GM18517 (cell line): ENCODE results near the gene TRIM72.
"Not testable (repeated sequence)": the region's sequence is repeated elsewhere in the genome, so short reads cannot be mapped to it uniquely, and the experiment has no call there.

ENCODE experiments used
- ATAC-seq: cut with Tn5 transposase; IDR thresholded peaks from one replicate; pipeline ENCODE4 v1.9.1; 2021; ENCODE audit warnings: mild to moderate bottlenecking, moderate library complexity; ENCODE audit not compliant: unreplicated experiment

The TRIM72 gene

DNA sequence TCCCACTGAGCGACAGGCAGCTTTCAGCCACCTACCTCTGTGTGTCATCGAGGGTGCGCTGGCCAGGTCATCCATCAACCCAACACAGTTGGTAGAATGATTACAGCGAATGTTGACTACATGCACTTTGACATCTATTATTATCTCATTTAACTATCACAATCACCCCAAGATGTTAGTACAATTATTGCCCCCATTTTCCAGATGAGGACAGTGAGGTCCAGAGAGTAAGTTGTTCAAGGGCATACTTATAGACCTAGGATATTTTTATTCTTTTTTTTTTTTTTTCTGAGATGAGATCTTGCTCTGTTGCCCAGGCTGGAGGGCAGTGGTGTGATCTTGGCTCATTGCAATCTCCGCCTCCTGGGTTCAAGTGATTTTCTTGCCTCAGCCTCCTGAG, 37.5 kb downstream of the TRIM72 start:
- ATAC-seq: no peak

DNA sequence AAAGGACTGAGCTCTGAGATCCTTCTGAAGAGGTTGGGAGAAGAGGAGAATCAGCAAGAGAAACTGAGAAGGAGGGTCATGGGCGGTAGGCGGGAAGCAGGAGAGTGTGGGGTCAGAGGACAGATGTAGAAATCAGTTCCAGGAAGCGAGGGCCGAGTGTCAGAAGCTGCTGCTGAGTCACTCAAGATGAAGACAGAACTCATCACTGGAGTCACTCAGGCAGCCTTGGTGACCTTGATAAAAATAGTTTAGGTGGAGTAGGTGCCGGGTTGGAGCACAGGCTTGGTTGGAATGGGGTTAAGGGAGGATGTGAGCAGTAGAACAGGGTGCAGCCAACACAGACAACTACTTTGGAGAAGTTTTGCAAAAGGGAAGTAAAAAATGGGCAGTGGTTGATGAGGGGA, 39.7 kb downstream of the TRIM72 start:
- ATAC-seq: no peak

DNA sequence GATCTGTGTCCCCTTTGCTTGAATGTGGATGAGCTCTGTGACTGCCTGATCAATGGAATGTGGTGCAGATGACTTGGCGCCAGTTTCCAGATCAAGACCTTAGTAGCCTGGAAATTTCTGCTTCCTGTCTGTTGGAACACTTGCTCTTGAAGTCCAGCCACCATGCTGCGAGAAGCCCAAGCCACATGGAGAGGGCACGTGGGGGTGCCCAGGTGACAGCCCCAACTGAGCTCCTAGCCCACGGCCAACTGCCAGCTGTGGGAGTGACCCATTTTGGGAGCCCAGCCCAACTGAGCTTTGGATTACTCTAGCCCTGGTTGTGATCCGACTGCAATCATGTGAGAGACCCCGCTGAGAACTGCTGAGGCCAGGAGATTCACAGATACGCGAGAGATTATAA, 42.5 kb downstream of the TRIM72 start:
- ATAC-seq: no peak

DNA sequence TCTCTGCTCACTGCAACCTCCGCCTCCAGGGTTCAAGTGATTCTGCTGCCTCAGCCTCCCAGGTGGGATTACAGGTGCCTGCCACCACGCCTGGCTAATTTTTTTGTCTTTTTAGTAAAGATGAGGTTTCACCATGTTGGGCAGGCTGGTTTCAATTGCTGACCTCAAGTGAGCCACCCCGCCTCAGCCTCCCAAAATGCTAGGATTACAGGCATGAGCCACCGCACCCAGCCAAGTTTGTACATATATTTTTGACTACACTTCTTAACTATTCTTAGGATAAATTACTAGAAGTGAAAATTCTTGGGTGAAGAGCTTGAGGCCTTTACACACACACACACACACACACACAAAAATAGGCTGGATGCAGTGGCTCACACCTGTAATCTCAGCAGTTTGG, 44.4 kb downstream of the TRIM72 start:
- no peak for ATAC-seq

DNA sequence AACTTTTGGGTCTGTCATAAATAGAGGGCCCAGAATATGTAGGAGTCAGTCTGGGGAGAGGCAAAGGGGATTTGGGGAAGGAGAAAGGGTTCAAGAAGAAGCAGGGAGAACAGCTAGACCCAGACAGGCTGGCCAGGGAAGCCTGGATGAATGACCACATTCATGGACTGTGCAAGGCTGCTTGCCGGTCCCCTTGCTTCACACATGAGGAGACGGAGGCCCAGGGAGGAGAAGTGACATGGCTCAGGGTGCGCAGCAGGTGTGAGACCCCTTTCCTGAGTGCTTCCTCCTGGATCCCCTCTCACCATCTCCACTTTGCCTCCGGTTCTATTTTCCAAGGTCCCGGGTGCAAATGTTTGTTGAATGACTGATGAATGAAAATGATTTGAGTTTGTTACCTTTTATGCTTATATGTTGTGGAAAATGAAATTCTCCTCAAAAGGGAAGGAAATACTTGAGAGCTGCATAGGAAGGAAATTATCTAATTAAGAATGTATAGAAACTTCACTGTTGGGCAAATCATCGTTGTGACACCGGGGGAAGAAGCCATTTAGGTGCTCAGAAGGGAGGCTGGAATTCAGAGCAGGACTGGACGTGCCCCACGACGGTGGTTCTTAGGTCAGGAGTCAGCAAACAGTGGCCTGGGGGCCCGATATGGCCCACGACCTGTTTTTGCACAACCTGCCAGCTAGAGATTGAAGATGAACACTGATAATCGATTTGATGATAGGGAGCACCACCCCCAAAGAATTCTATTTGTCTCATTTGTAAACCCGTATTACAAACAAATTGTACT, 46.4 kb downstream of the TRIM72 start:
- no peak for ATAC-seq

DNA sequence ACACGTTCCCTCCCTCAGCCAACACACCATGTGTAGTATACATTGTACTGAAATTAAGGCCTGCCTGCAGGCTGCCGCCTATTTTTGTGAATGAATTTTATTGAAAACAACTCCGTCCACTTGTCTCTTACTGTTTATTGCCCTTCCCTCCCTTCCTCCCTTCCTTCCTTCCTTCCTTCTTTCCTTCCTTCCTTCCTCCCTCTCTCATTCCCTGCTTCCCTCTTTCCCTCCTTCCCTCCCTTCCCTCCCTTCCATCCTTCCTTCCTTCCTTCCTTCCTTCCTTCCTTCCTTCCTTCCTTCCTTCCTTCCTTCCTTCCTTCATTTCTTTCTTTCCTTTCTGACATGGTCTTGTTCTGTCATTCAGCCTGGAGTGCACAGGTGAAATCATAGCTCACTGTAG, 48.2 kb downstream of the TRIM72 start:
- no peak for ATAC-seq

DNA sequence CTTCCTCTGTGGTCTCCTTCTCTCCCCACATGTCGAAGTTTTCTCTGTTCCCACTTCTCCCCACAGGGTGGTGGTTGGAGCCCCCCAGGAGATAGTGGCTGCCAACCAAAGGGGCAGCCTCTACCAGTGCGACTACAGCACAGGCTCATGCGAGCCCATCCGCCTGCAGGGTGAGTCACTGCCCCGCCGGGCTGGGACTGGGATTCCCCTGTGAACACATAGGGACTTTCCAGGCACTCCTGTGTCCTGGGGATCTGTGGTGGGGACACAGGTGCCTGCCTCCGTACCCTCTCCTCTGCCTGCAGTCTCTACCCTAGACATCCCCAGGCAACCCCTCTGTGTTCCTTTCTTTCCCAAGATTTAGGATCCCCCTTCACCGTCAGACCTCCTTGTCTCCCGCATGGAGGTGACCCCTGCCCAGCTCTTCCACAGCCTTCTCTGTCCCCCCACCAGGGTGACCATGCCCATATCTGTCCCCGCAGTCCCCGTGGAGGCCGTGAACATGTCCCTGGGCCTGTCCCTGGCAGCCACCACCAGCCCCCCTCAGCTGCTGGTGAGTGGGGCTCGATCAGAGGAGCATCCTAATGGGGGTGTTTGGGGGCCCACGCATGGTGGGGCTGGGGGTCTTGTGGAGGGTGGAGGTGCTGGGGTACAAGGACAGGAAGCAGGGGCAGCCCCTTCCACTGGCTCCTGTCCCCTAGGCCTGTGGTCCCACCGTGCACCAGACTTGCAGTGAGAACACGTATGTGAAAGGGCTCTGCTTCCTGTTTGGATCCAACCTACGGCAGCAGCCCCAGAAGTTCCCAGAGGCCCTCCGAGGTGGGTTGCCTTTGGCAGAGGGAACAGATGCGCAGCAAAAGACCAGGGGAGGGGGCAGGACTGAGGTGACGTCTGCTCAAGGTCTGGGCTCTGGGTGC, 51.7 kb downstream of the TRIM72 start:
- ATAC-seq: peak; percentile 89

DNA sequence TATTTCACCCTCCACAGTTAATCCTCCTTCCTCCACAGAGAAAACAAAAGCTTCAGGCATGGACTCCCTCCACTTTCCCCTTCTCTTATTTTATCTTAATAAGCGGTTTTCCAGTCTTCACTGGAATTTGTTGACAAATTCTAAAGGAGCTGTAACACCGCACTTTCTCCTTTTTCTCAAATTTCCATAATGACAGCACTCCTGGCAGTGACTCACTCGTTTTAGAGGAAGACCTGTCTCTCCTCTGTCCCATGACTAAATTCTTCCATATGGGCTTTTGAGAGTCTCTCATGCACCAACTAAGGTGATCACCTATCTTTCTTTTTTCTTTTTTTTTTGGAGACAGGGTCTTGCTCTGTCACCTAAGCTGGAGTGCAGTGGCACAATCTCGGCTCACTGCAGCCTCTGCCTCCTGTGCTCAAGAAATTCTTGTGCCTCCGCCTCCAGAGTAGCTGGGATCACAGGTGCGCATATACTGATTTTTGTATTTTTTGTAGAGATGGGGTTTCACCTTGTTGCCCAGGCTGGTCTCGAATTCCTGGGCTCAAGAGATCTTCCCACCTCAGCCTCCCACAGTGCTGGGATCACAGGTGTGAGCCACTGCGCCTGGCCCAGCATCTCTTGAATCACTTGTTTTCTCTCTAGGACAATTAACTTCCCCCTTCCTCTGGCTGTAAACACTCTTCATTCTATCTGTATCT, 53.6 kb downstream of the TRIM72 start:
- no peak for ATAC-seq

DNA sequence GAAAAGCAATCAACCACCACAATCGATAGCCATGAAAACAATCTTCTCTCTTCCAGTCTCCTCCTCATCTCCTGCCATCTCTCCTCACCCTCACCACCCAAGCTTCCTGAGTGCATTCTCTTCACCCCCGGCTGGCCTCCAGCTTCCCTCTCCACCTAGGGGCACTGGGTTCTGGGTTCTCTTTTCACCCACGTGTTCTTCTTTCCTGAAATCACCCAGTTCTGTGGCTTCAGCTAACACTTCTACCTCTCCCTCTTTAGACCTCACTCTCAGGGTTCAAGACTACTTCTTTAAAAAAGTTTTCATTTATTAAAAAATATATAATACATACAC, 54.1 kb downstream of the TRIM72 start:
- ATAC-seq: no peak

DNA sequence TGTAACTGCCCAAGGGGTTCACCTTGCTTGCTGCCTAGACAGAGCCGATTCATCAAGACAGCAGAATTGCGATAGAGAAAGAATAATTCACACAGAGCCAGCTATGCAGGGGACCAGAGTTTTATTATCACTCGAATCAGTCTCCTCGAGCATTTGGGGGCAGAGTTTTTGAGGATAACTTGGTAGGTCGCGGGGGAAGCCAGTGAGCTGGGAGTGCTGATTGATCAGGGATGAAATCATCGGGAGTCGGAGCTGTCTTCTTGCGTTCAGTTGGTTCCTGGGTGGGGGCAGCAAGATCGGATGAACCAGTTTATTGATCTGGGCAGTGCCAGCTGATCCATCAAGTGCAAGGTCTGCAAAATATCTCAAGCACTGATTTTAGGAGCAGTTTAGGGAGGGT, 55.0 kb downstream of the TRIM72 start:
- ATAC-seq: no peak

DNA sequence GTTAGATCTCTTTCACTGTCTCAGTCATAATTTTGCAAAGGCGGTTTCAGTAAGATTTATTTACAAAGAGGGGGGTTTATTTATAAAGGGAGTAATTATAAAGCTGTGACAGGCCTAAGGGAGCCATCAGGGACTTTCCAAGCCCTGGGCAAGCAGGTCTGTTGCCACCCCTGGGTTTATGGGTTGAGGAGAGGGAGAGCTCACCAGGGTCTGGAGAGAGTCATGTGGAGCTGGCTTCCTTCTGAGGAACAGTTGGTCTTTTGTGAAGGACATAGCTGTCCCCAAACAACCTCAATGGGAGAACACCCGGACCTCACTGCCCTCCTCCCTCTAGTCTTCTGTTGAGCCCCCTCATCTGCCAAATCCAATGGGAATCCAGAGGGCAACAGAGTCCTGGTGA, 55.6 kb downstream of the TRIM72 start:
- no peak for ATAC-seq

DNA sequence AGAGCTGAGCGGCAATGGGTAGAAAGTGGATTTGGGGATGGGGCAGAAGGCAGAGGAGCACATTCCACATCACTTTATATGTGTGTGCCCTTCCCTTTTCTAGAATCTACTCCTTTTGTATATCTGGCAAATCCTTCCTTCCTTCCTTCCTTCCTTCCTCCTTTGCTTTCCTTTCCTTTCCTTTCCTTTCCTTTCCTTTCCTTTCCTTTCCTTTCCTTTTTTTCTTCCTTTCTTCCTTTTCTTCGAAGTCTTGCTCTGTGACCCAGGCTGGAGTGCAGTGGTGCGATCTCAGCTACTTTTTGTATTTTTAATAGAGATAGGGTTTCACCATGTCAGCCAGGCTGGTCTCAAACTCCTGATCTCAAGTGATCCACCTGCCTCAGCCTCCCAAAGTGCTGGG, 56.1 kb downstream of the TRIM72 start:
- ATAC-seq: not testable (repeated sequence)

DNA sequence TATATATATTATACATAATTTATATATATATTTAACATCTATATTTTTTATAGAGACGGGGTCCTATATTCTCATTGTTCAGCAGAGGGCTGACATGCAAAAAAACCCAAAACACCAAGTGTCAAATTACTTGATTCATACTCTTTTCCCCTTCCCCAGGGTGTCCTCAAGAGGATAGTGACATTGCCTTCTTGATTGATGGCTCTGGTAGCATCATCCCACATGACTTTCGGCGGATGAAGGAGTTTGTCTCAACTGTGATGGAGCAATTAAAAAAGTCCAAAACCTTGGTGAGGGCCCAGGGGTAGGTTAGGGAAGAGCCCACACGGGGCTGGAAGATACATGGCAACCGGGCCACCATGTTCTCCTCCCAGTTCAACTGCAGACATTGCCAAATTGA, 56.9 kb downstream of the TRIM72 start:
- no peak for ATAC-seq

DNA sequence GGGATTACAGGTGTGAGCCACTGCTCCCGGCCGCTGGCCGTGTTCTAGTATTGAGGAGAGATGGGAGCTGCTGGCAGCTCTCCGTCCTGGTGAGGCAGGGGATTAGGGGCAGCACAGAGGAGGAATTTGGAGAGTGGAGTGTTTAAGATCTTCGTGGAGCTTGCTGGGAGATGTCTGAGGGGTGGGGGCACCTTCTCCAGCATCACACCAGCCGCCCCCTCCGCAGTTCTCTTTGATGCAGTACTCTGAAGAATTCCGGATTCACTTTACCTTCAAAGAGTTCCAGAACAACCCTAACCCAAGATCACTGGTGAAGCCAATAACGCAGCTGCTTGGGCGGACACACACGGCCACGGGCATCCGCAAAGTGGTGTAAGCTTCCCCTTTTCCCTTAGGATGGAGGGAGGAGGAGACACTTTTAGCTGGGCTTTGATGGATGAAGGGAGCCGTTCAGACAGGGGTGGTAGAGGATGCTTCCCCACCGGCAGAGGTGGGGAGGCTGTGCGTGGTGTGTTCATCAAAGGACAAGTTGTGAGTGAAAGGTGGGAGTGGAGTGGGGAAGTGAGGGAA, 57.8 kb downstream of the TRIM72 start:
- no peak for ATAC-seq

DNA sequence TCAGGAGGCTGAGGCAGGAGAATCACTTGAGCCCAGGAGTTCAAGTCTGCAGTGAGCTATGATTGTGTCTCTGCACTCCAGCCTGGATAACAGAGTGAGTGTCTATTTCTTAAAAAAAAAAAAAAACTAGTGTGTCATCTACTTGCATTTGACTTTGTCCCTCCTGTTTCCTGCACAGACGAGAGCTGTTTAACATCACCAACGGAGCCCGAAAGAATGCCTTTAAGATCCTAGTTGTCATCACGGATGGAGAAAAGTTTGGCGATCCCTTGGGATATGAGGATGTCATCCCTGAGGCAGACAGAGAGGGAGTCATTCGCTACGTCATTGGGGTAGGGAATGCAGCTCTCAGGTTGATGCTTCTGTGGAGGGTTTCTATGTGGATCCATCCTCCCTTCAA, 59.3 kb downstream of the TRIM72 start:
- ATAC-seq: no peak

DNA sequence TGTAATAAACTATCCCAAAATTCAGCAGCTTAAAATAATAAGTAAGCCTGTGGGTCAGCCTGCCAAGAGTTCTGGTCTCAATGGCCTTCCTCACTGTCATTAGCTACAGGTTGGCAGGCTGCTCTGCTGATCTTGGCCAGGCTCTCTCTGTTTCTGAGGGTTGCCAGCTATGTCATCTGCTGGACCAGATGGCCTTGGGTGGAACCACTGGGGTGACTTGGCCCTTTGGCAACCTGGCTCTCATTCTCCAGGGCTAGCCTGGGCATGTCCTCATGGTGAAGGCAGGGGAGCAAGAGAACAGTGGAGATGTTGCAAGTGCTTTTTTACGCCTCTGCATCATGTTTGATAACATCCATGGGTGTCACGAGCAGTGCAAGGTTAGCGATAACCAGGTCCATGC, 59.8 kb downstream of the TRIM72 start:
- no peak for ATAC-seq

DNA sequence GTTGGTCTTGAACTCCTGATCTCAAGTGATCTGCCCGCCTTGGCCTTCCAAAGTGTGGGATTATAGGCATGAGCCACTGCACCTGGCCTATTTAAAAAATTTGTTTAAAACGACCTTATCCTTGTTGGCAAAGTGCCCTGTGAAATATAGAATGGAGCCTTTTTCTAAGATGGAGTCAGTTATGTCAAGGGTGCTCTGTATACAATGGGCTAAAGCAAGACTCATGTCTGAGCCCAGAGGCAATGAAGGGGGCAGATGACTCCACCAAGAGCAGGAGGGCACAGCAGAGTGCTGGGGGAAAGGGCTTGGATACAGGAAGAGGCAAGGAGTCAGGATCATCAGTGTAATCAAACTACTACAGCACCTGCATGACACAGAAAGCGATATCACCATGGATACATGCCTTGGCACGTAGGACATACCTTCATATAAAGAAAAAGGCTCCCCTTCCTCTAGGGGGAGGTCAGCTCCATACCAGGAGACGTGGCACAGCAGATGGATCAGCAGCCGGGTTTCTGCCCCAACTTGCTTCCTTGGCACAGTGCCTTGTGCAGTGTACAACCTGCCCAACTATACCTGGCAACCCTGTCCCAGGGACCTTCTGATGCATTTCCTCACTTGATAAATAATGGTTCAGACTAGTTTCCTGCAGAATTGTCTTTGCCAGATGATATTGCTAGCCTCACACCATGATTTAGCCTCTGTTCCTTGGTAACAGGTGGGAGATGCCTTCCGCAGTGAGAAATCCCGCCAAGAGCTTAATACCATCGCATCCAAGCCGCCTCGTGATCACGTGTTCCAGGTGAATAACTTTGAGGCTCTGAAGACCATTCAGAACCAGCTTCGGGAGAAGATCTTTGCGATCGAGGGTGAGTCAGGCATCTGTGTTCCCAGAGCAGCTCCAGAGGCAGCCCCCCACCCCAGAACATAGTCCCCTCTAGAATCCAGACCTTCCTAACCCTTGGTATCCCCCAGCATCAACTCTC, 61.2 kb downstream of the TRIM72 start:
- no peak for ATAC-seq

DNA sequence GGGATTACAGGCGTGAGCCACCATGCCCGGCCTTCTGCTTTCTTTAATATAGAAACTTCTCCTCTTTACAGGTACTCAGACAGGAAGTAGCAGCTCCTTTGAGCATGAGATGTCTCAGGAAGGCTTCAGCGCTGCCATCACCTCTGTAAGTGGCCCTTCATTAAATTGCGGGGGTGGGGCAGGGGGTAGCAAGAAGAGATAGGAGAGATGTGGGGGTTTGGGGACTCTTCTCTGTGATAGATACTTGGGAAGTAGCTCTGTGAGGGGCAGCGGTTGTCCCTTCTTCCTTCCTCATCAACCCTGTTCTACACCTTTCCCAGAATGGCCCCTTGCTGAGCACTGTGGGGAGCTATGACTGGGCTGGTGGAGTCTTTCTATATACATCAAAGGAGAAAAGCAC, 62.7 kb downstream of the TRIM72 start:
- no peak for ATAC-seq

DNA sequence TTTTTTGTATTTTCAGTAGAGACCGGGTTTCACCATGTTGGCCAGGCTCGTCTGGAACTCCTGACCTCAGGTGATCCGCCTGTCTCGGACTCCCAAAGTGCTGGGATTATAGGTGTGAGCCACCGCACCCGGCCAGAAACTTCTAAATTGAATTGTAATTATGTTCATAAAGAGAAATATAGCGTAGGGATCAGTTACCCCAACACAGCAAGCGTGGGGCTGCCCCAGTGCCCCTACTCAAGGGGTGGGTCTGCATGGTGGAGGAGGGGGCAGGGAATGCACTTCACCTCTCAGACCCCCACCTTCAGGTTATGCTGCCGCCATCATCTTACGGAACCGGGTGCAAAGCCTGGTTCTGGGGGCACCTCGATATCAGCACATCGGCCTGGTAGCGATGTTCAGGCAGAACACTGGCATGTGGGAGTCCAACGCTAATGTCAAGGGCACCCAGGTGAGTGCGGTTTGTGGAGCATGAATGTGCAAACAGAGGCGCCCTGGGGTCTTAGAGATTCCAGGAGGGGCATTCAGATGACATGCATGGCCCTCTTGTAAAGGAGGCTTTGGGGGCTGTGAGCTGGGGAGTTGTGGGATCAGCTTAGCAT, 63.8 kb downstream of the TRIM72 start:
- ATAC-seq: no peak

DNA sequence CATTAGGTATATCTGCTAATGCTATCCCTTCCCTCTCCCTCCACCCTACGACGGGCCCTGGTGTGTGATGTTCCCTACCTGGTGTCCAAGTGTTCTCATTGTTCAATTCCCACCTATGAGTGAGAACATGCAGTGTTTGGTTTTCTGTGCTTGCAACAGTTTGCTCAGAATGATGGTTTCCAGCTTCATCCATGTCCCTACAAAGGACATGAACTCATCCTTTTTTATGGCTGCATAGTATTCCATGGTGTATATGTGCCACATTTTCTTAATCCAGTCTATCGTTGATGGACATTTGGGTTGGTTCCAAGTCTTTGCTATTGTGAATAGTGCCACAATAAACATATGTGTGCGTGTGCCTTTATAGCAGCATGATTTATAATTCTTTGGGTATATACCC, 64.9 kb downstream of the TRIM72 start:
- ATAC-seq: not testable (repeated sequence)
